K562 (cell line): Measurements from ENCODE around the gene RASGRP1. TPM values are rescaled to one million over a fixed set of nuclear protein-coding genes. Genes with fewer than 3 reads are reported as not detected.
A peak's percentile ranks its signal among the peaks of the same experiment; 100 is the strongest.

Experiments used
- ATAC-seq: fragments of 200-7000 bp; cut with Tn5 transposase; 3 replicates; pipeline ENCODE4 v1.9.1; 2020; ENCODE audit warnings: moderate library complexity
- BruUV-seq: library from RNA; stranded (reverse); fragments of 400-500 nt; replicated peaks from 2 replicates; lab custom pipeline; 2021; lab: Mats Ljungman, UMichigan
- CTCF ChIA-PET: fragments of 300-600 bp; formaldehyde crosslinking; extraction: SDS; loops from one replicate; lab custom pipeline; 2021; ENCODE audit warnings: low intra/inter-chr PET ratio; lab: Yijun Ruan, JAX
- POLR2A ChIA-PET: fragments of 300-600, 350-650 bp; sonication (Branson Sonifier 250); formaldehyde crosslinking; extraction: SDS; loops from one replicate; lab custom pipeline; 2021; ENCODE audit warnings: antibody characterized with exemption, inconsistent platforms; lab: Yijun Ruan, JAX
- DNase-seq, 4 experiments: peaks; one replicate each; pipeline versions ENCODE4 v3.0.0 to v3.0.0-alpha.2; 2011 to 2018; ENCODE audit warnings: low spot score in 3 of 4, mixed read lengths in 3 of 4; ENCODE audit errors: extremely low read depth in 1 of 4
- FAIRE-seq: peaks from 2 replicates; lab custom pipeline; 2011; peaks lifted over from hg19 to GRCh38; lab: Jason Lieb, UNC
- H2AFZ ChIP-seq: 2 replicates; pipeline ENCODE4 v1.6.0; 2011; ENCODE audit warnings: low read depth, low read length, control low read depth, inconsistent platforms
- H3K27ac ChIP-seq: fragments of 200-600 bp; 3 replicates; pipeline ENCODE4 v1.8.0; 2011; ENCODE audit warnings: low read depth, mild to moderate bottlenecking, control low read depth, inconsistent platforms, low read length, moderate library complexity, mixed read lengths; ENCODE audit errors: extremely low read depth
- H3K27me3 ChIP-seq, 2 experiments: fragments of 300-600 bp in 1 of 2; 2 replicates in 1 of 2; 3 replicates in 1 of 2; pipeline versions ENCODE4 v1.6.0 to v1.8.0; 2011; ENCODE audit warnings: inconsistent platforms in 2 of 2, low read length in 2 of 2, mild to moderate bottlenecking in 1 of 2, mixed read lengths in 1 of 2, moderate library complexity in 1 of 2; ENCODE audit not compliant: control insufficient read depth in 2 of 2, insufficient read depth in 2 of 2
- H3K36me3 ChIP-seq: fragments of 300-600 bp; 3 replicates; pipeline ENCODE4 v1.8.0; 2011; ENCODE audit warnings: mild to moderate bottlenecking, low read length, inconsistent platforms; ENCODE audit not compliant: control insufficient read depth, insufficient read depth
- H3K4me1 ChIP-seq, 2 experiments: fragments of 200-600 bp in 1 of 2; replicated peaks in 1 of 2; 2 replicates in 1 of 2; 3 replicates in 1 of 2; pipeline versions ENCODE4 v1.5.1 to v1.8.0; 2011; ENCODE audit warnings: inconsistent platforms in 2 of 2, low read length in 2 of 2, mild to moderate bottlenecking in 1 of 2, mixed read lengths in 1 of 2, moderate library complexity in 1 of 2; ENCODE audit not compliant: control insufficient read depth in 2 of 2, insufficient read depth in 2 of 2
- H3K4me2 ChIP-seq: 2 replicates; pipeline ENCODE4 v1.6.1; 2011; ENCODE audit warnings: low read length, control low read depth, inconsistent platforms, mixed read lengths; ENCODE audit not compliant: insufficient read depth
- H3K4me3 ChIP-seq: fragments of 200-600 bp; sonication (generic), shearing (Covaris generic); 2 replicates; pipeline ENCODE4 v1.5.1; 2016; ENCODE audit warnings: control low read depth, inconsistent platforms
- H3K79me2 ChIP-seq: fragments of 200-600 bp; 3 replicates; pipeline ENCODE4 v1.8.0; 2011; ENCODE audit warnings: low read length, inconsistent platforms; ENCODE audit not compliant: control insufficient read depth, insufficient read depth
- H3K9ac ChIP-seq, 2 experiments: 2 replicates each; pipeline versions ENCODE4 v1.6.0 to v1.6.1; 2011; ENCODE audit warnings: low read depth in 2 of 2, low read length in 2 of 2, control low read depth in 1 of 2, inconsistent platforms in 1 of 2, mild to moderate bottlenecking in 1 of 2, mixed read lengths in 1 of 2; ENCODE audit not compliant: insufficient read depth in 1 of 2
- H3K9me1 ChIP-seq: one replicate; pipeline ENCODE4 v1.6.0; 2011; ENCODE audit warnings: inconsistent platforms, mild to moderate bottlenecking, low read length, moderate library complexity; ENCODE audit not compliant: control insufficient read depth, insufficient read depth
- H3K9me3 ChIP-seq: replicated peaks from 2 replicates; pipeline ENCODE4 v1.5.1; 2011; ENCODE audit warnings: low read depth, low read length, inconsistent platforms; ENCODE audit not compliant: control insufficient read depth, insufficient read depth
- H4K20me1 ChIP-seq: replicated peaks from 2 replicates; pipeline ENCODE4 v1.6.1; 2011; ENCODE audit warnings: low read length, inconsistent platforms, mixed read lengths; ENCODE audit not compliant: control insufficient read depth, insufficient read depth
- CBX5 ChIP-seq: IDR thresholded peaks from 2 replicates; pipeline ENCODE4 v1.6.1; 2014; ENCODE audit warnings: low read depth, borderline replicate concordance
- CREBBP ChIP-seq: IDR thresholded peaks from one replicate; pipeline ENCODE4 v1.6.1; 2012; ENCODE audit warnings: low read depth, mild to moderate bottlenecking, control low read depth, inconsistent platforms, low read length
- HDGF ChIP-seq: fragments of 450-650 bp; IDR thresholded peaks from 2 replicates; pipeline ENCODE4 v1.6.1; 2016
- KLF10 ChIP-seq: fragments of 250-450 bp; sonication (Bioruptor Pico); IDR thresholded peaks from 2 replicates; pipeline ENCODE4 v1.6.1; 2021; ENCODE audit warnings: matching md5 sums
- MAFG ChIP-seq: fragments of 450-650 bp; conservative IDR thresholded peaks from 2 replicates; pipeline ENCODE4 v1.6.1; 2016; ENCODE audit warnings: missing genetic modification characterization, missing compliant biosample characterization
- ZNF143 ChIP-seq: sonication (generic); formaldehyde crosslinking; IDR thresholded peaks from 2 replicates; pipeline ENCODE4 v1.9.0; 2022; ENCODE audit warnings: mild to moderate bottlenecking, missing genetic modification reagents
- ZNF347 ChIP-seq: fragments of 450-650 bp; formaldehyde crosslinking; IDR thresholded peaks from 2 replicates; pipeline ENCODE4 v1.4.0; 2020; ENCODE audit warnings: low read depth, mild to moderate bottlenecking, moderate library complexity
- ZNF76 ChIP-seq: fragments of 250-450 bp; sonication (Bioruptor Pico); IDR thresholded peaks from 2 replicates; pipeline ENCODE4 v1.4.0; 2020; ENCODE audit warnings: mild to moderate bottlenecking, moderate library complexity, borderline replicate concordance
- WGBS: fragments of 100-300 bp; shearing (Covaris generic); methylation state at CpG from one replicate; pipeline ENCODE4 v1.1.6; 2016; ENCODE audit warnings: low coverage, mixed read lengths; ENCODE audit not compliant: insufficient coverage; ENCODE audit errors: missing lambda C conversion rate; 5-methylcytosine and 5-hydroxymethylcytosine counted together
- in situ Hi-C: fragments of 300-500 bp; cut with MboI; formaldehyde crosslinking; loops from 4 replicates; pipeline ENCODE4 v1.15.0; 2018; ENCODE audit warnings: inconsistent platforms, mixed read lengths
- intact Hi-C: fragments of 100-400 bp; cut with micrococcal nuclease; formaldehyde crosslinking; loops from 2 replicates; pipeline ENCODE4 v1.14.2; 2022
- polyA plus RNA-seq, 8 experiments: library from polyadenylated mRNA; depleted of rRNA in 4 of 8; stranded (reverse) in 5 of 8; unstranded in 3 of 8; fragments of >200 nt; fragmentation: Nextera tagmentation in 2 of 8; fragmentation: Illumina TruSeq in 1 of 8; extraction: Ambion mirVana in 2 of 8; extraction: Trizol in 1 of 8; gene quantifications; 2 replicates each; pipeline versions ENCODE4 v1.2.1 to v1.2.3, GENCODE V29; 2011 to 2014; ENCODE audit warnings: inconsistent platforms in 1 of 8, missing spikeins in 1 of 8
- total RNA-seq, 7 experiments: library from RNA; depleted of rRNA in 6 of 7; stranded (reverse); fragments of >200 nt in 6 of 7; fragmentation: Illumina TruSeq in 2 of 7; extraction: Trizol in 2 of 7; gene quantifications; 2 replicates each; pipeline versions ENCODE4 v1.2.1 to v1.2.3, GENCODE V29; 2011 to 2021; ENCODE audit warnings: low replicate concordance in 1 of 7
- TF ChIP-seq, protein P1 (sequence below): fragments of 450-650 bp; IDR thresholded peaks from 2 replicates; pipeline ENCODE4 v1.6.1; 2016; ENCODE audit warnings: low read depth

RASGRP1 gene
- total and polyA plus RNA-seq, 9 of the 15 experiments (the other 6 are each of a cell fraction or from before 2014, with no cell fraction given), result 0.14 to 0.72 (median 0.31) TPM

DNA sequence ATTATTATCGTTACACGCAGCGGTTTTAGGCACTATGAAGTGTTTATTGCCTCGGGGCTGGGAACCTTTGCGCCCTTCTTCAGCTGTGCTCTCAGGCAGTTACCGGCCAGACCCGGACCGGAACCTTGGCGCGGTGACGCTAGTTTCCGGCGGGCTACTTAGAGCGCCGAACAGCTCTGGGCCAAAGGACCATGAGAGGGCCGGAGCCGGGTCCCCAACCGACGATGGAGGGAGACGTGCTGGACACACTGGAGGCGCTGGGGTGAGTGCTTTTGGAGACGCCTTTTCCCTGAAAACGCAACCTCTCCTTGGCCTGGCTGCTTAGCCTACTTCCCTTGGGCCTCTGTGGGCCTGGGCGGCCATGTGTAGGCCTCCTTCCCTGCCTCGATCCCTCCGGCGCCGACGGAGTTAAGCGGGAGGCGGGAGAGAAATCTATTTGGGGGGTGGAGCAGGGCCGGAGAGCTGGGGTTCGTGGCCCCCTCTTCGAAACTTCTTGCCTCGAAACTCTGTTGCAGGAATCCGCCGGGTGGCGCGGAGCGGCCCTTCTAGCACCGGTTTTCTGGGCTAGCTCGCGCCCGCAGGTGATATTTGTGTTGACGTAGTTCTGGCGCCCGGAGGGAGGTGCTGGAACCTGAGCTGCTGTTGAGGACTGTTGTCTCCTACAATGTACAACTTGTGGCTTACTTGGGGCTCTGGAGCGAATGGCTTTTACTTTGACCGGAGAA is 110.5 kb downstream of the RASGRP1 start, which contains the start of gene FAM98B (continued):
- TF ChIP-seq ZNF347 (CRISPR knock-in tag) (no peak), CREBBP (no peak), MAFG (tag) (no peak), KLF10 (CRISPR knock-in tag) (no peak), ZNF76 (peak; percentile 85; the same call in 1 of the 2 replicates), CBX5 (peak; percentile 60; the same call in 1 of the 2 replicates)

- Histone ChIP-seq H3K9ac (no peak overlapping the region), H4K20me1 (no peaks in the 10 kb centered on the region), H3K36me3 (no peaks in the 10 kb centered on the region), H3K27me3 (no peaks in the 10 kb centered on the region), H2AFZ (peak overlapping the region; percentile 85), H3K79me2 (no peaks in the 10 kb centered on the region), H3K4me2 (no peak overlapping the region; the same call in 1 of the 2 replicates), H3K27ac (no peak overlapping the region), H3K4me1 (peaks cover 4 to 12% of the 10 kb centered on the region in 2 experiments; a peak in 3 of 5 replicates), H3K4me3 (no peak overlapping the region), H3K9me1 (no peaks in the 10 kb centered on the region), H3K9me3 (0 out of 2 replicates have a peak, but pooled peaks cover 2% of the 10 kb centered on the region)
- DNase-seq (no peak), FAIRE-seq (no peak), ATAC-seq (no peak)
- ChIA-PET CTCF (no interaction called here), POLR2A (interaction anchor here (3.1 kb wide), 1 partner anchor 13 kb away, joined by 20 read pairs; the partner anchor contains the start of gene FAM98B)
- WGBS, result 67% methylated on average over 3 of the region's 3 CpGs
- intact Hi-C loops, result loop anchor here (5.0 kb wide), 1 partner anchor 66 kb away; no protein-coding TSS in a partner anchor
- BruUV-seq, result no TSS peak
- in situ Hi-C loops, result no loop called here
- TF ChIP-seq, protein P1, sequence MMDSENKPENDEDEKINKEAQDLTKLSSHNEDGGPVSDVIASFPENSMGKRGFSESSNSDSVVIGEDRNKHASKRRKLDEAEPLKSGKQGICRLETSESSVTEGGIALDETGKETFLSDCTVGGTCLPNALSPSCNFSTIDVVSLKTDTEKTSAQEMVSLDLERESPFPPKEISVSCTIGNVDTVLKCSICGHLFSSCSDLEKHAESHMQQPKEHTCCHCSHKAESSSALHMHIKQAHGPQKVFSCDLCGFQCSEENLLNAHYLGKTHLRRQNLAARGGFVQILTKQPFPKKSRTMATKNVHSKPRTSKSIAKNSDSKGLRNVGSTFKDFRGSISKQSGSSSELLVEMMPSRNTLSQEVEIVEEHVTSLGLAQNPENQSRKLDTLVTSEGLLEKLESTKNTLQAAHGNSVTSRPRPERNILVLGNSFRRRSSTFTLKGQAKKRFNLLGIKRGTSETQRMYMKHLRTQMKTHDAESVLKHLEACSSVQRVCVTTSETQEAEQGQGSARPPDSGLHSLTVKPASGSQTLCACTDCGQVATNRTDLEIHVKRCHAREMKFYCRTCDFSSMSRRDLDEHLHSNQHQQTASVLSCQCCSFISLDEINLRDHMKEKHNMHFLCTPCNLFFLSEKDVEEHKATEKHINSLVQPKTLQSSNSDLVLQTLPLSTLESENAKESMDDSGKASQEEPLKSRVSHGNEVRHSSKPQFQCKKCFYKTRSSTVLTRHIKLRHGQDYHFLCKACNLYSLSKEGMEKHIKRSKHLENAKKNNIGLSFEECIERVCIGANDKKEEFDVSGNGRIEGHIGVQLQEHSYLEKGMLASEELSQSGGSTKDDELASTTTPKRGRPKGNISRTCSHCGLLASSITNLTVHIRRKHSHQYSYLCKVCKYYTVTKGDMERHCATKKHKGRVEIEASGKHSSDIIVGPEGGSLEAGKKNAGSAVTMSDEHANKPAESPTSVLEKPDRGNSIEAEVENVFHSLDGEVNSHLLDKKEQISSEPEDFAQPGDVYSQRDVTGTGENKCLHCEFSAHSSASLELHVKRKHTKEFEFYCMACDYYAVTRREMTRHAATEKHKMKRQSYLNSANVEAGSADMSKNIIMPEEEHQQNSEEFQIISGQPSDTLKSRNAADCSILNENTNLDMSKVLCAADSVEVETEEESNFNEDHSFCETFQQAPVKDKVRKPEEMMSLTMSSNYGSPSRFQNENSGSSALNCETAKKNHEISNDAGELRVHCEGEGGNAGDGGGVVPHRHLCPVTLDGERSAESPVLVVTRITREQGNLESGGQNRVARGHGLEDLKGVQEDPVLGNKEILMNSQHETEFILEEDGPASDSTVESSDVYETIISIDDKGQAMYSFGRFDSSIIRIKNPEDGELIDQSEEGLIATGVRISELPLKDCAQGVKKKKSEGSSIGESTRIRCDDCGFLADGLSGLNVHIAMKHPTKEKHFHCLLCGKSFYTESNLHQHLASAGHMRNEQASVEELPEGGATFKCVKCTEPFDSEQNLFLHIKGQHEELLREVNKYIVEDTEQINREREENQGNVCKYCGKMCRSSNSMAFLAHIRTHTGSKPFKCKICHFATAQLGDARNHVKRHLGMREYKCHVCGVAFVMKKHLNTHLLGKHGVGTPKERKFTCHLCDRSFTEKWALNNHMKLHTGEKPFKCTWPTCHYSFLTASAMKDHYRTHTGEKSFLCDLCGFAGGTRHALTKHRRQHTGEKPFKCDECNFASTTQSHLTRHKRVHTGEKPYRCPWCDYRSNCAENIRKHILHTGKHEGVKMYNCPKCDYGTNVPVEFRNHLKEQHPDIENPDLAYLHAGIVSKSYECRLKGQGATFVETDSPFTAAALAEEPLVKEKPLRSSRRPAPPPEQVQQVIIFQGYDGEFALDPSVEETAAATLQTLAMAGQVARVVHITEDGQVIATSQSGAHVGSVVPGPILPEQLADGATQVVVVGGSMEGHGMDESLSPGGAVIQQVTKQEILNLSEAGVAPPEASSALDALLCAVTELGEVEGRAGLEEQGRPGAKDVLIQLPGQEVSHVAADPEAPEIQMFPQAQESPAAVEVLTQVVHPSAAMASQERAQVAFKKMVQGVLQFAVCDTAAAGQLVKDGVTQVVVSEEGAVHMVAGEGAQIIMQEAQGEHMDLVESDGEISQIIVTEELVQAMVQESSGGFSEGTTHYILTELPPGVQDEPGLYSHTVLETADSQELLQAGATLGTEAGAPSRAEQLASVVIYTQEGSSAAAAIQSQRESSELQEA, result no peak
- TF ChIP-seq HDGF (no peak), ZNF143 (CRISPR knock-in tag) (no peak)
Measured at GRCh38 chr15:38441130-38441519, 123.5 kb downstream of the RASGRP1 start.
